GM12865 (cell line): Measurements from ENCODE around the gene RPS21.

Experiments
- DNase-seq: peaks from one replicate; pipeline ENCODE4 v3.0.0; 2010; ENCODE audit warnings: low read depth
- H3K4me3 ChIP-seq: 2 replicates; pipeline ENCODE4 v1.5.1; 2011; ENCODE audit warnings: mild to moderate bottlenecking, low read depth, low read length, control low read depth
- TF ChIP-seq, protein P1 (sequence below): IDR thresholded peaks from 2 replicates; pipeline ENCODE4 v1.5.1; 2011; ENCODE audit warnings: low read length, control low read depth, low read depth, inconsistent platforms; ENCODE audit not compliant: insufficient read depth; ENCODE audit errors: missing control alignments

Gene RPS21

DNA sequence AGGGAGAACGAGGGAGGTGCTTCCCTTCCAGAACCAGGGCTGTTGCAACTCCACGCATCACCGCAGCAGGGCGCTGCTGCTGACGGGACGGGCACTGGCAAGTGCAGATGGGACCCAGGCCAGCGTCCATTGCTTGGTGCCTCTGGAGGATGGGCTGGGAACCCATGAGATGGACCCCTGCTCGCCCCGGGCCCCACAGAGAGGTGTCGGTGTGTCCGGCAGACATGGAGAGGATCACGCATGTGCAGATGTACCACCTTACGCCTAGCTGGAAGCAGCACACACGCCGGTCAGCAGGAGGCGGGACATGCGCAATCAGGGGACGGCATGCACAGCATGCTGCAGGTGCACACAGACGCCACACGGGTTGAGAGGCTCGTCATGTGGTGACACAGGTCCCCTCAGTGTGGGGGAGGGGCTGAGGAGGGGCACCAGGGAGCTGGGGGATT is 14.5 kb downstream of the RPS21 start:
- H3K4me3 ChIP-seq, result no peak overlapping the region
- DNase-seq, result no peak
- TF ChIP-seq, protein P1, sequence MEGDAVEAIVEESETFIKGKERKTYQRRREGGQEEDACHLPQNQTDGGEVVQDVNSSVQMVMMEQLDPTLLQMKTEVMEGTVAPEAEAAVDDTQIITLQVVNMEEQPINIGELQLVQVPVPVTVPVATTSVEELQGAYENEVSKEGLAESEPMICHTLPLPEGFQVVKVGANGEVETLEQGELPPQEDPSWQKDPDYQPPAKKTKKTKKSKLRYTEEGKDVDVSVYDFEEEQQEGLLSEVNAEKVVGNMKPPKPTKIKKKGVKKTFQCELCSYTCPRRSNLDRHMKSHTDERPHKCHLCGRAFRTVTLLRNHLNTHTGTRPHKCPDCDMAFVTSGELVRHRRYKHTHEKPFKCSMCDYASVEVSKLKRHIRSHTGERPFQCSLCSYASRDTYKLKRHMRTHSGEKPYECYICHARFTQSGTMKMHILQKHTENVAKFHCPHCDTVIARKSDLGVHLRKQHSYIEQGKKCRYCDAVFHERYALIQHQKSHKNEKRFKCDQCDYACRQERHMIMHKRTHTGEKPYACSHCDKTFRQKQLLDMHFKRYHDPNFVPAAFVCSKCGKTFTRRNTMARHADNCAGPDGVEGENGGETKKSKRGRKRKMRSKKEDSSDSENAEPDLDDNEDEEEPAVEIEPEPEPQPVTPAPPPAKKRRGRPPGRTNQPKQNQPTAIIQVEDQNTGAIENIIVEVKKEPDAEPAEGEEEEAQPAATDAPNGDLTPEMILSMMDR, result no peak

DNA sequence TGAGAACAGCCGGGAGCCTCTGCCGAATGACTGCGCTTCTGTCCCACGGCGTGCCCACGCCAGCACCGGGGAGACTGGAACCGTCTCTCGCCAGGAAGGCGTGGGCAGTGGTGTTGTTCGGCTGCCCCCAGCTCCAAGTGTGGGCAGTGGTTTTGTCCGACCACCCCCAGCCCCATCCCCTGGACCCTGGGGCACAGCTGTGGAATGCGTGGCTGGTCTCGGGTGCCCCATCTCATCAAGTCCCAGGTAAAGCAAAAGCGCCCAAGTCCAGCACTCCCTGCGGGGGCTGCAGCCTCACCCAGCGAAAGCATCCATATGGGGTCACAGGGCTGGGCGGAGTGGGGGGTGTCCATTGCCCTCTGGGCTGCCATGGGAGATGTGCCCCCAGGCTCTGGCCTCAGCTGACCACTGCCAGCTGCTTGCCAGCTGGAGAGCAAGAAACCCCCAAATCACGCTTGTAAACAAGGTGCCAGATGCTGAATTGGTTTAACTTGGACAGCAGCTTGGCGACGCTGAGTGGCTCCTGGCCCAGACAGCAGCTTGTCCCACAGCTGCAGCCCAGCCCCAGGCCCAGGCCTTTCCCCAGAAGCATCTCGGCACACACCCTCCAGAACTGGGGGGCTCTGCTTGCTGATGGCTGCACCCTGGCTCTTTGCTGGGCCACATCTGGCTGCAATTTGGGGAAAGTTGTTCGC is 15.7 kb downstream of the RPS21 start:
- no peak for DNase-seq
- TF ChIP-seq, protein P1, result no peak
- no peak overlapping the region for H3K4me3 ChIP-seq

DNA sequence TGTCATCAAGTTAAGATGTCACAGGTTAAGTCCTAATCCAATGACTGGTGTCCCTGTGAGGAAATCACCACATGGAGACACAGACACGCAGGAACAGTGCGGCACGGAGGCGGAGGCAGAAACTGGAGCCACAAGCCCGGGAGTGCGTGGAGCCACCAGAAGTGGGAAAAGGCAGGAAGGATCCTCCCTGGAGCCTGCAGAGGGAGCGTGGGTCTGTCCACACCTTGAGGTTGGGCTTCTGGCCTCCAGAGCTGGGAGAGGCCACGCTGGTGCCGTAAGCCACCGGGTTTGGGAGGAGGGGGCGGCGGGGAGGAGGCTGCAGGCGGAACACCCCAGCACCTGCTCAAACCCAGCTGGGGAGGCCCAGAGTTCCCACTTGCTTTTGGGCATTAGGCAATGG is 16.4 kb downstream of the RPS21 start:
- DNase-seq, result no peak
- TF ChIP-seq, protein P1, result no peak
- no peak overlapping the region for H3K4me3 ChIP-seq

DNA sequence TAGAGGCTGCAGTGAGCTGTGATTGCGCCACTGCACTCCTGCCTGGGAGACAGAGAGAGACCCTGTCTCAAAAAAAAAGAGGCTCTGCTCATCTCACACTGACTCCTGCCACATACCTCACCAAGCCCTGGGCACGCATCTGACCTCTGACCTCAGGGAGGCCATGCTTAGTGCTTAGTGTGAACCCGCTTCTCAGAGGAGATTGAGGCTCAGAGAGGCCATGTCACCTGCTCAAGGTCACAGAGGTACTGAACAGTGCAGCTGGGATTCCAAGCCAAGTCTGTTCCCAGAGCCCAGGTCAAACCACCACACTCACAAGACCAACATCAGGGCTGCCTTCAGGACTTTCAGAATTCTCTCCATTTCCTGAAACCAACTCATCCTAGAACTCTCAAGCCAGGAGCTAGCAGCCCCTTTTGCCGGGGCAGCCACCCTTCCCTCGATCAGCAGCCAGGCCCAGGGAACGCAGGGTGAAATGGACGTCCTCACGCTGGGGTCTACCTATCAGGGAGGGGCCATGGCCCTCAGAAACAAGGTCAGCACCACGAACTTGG is 17.3 kb downstream of the RPS21 start:
- H3K4me3 ChIP-seq, result no peak overlapping the region
- TF ChIP-seq, protein P1, result no peak
- no peak for DNase-seq

DNA sequence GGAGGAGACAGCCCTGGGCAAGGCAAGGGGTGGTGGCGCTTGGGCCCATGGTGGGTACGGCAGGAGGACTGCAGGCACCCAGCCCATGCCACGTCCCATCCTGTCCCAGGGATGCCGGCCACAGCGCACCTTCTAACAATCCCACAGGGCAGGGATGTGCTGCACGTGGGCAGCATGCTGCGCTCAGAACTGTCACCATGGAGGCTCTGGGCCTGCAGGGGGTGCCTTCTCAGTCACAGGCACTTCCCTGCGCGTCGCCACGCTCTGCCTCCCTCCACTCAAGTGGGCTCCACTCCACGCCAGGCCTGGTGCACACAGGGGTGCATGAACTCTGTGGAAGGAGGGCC is 17.8 kb downstream of the RPS21 start:
- H3K4me3 ChIP-seq, result no peak overlapping the region
- TF ChIP-seq, protein P1, result no peak
- no peak for DNase-seq

DNA sequence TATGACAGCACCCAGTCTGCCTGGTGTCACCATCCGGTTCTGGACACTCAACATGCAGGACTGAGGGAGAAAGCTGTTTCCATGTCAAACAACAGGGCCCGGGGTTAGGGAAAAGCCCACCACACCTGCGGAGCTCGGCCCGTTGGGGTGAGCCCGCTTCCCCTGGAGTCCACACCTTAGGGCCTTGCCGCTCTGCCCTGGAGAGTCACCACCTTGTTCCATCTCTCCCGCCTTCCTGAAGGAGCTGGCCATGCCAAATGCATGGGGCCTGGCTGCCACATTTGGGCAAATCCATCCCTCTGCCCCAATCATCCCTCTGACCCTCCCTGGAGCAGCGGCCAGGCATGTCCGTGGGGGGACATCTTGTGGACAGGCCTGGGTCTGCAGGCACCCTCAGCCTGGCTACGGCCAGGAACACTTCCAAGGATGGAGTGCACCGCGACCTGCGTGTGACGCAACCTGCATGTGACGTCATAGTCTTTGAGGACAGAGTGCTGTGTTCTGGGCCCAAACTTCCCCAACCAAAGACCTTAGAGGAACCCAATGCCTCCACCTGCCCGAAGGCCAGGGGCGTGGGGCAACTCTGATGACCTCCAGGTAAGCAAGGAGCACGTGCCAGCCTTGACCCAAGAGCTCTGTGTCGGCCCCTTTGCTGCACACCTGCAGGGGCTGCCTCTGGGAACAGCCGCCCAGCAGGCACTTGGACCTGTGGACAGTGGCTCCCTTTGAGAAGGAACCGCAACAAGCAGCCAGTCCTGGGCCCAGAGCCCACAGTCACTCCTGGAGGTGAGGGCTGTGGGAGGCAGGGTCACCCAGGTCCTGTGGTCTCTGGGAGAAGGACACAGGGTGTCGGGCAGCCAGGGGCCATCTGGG is 18.4 kb downstream of the RPS21 start:
- TF ChIP-seq, protein P1, result peak; percentile 5

More for the DNA sequence above, 18.4 kb downstream of the RPS21 start:
- no peak for DNase-seq
- no peak overlapping the region for H3K4me3 ChIP-seq
